NOMO-1 treated with dmso at 0.1 percent for 144 hours (cell line): Measurements from ENCODE around the gene PLXDC2.
A peak's percentile ranks its signal among the peaks of the same experiment; 100 is the strongest.
"Not testable (repeated sequence)": the region's sequence is repeated elsewhere in the genome, so short reads cannot be mapped to it uniquely, and the experiment has no call there.

ENCODE experiments used
- DNase-seq: peaks from one replicate; lab custom pipeline; 2025; ENCODE audit not compliant: unreplicated experiment; lab: John Stamatoyannopoulos, UW

PLXDC2 gene

GRCh38 chr10:19971343-19972052 lies 155.3 kb downstream of the PLXDC2 start:
- no peak for DNase-seq

- DNase-seq, result peak; percentile 15
Measured at GRCh38 chr10:19974138-19974537, 157.9 kb downstream of the PLXDC2 start.

GRCh38 chr10:19974554-19974953 lies 158.3 kb downstream of the PLXDC2 start:
- DNase-seq, result no peak

- DNase-seq, result no peak
Measured at GRCh38 chr10:19977097-19977521, 160.9 kb downstream of the PLXDC2 start.

GRCh38 chr10:19979628-19980027 lies 163.4 kb downstream of the PLXDC2 start:
- no peak for DNase-seq

GRCh38 chr10:19983880-19984565 lies 167.8 kb downstream of the PLXDC2 start:
- DNase-seq, result no peak

GRCh38 chr10:19985745-19986144 lies 169.5 kb downstream of the PLXDC2 start:
- DNase-seq, result no peak

GRCh38 chr10:19986591-19986990 lies 170.4 kb downstream of the PLXDC2 start:
- DNase-seq, result no peak

- DNase-seq, result no peak
Measured at GRCh38 chr10:19987931-19988330, 171.7 kb downstream of the PLXDC2 start.

- peak; percentile 38 for DNase-seq
Measured at GRCh38 chr10:19993714-19994315, 177.6 kb downstream of the PLXDC2 start.

- no peak for DNase-seq
Measured at GRCh38 chr10:19998482-19998881, 182.2 kb downstream of the PLXDC2 start.

- no peak for DNase-seq
Measured at GRCh38 chr10:19999431-19999830, 183.2 kb downstream of the PLXDC2 start.

GRCh38 chr10:20002026-20002425 lies 185.8 kb downstream of the PLXDC2 start:
- not testable (repeated sequence) for DNase-seq

- DNase-seq, result no peak
Measured at GRCh38 chr10:20002657-20003056, 186.4 kb downstream of the PLXDC2 start.

GRCh38 chr10:20004087-20004523 lies 187.9 kb downstream of the PLXDC2 start:
- peak; percentile 69 for DNase-seq

- no peak for DNase-seq
Measured at GRCh38 chr10:20005638-20006037, 189.4 kb downstream of the PLXDC2 start.

GRCh38 chr10:20006169-20006870 lies 190.1 kb downstream of the PLXDC2 start:
- DNase-seq, result no peak

- DNase-seq, result no peak
Measured at GRCh38 chr10:20007426-20007825, 191.2 kb downstream of the PLXDC2 start.

- DNase-seq, result no peak
Measured at GRCh38 chr10:20013991-20014750, 197.9 kb downstream of the PLXDC2 start.

- DNase-seq, result no peak
Measured at GRCh38 chr10:20017961-20018360, 201.7 kb downstream of the PLXDC2 start.

- DNase-seq, result no peak
Measured at GRCh38 chr10:20020677-20021076, 204.4 kb downstream of the PLXDC2 start.
